HG03354 (cell line): Measurements from ENCODE around the gene CFAP74.

Source experiments
- ATAC-seq: cut with Tn5 transposase; IDR thresholded peaks from one replicate; pipeline ENCODE4 v1.9.1; 2021; ENCODE audit warnings: mild to moderate bottlenecking; ENCODE audit not compliant: unreplicated experiment, poor library complexity, severe bottlenecking

The CFAP74 gene

DNA sequence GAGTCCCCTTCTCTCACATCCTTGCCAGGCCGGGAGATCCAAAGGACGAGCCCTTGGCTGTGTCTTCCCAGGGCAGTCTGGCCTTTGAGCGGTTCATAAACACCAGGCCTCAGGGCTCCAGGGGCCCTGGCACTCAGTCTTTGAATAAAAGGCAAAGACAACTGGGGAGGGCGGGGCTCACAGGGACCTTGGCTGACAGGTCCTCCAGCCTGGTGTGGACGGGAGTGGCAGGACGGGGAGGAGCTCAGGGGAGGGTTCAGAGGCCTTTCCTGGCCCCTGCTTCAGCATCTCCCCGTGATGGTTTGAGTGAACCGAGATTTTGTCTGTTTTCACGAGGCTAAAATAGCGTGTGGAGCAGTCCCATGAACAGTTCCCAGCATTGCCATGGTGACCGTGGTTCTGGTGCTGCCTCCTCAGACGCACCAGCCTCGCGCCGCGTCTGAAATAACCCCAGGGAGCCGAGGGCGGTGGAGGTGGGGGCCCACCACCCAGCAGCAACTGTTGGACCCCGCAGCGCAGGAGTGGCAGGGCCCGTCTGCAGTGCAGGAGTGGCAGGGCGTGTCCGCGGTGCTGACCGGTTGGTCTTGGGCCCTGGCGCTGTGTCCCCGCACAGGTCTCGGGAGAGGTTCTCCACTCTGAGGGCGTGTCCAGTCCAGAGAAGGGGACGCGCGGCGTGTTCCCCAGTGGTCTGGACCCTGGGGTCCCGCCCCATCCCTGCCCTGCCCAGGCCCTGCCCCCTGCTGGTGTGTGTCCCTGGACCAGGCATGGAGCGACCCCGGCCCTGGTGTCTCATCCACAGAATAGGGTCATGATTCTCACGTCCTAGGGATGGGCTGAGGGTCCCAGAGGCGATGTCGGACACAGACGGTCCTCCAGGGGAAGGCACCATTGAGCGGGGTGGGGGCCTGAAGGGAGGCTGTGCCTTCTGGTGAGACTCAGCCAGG, 39.5 kb upstream of the CFAP74 start:
- no peak for ATAC-seq

DNA sequence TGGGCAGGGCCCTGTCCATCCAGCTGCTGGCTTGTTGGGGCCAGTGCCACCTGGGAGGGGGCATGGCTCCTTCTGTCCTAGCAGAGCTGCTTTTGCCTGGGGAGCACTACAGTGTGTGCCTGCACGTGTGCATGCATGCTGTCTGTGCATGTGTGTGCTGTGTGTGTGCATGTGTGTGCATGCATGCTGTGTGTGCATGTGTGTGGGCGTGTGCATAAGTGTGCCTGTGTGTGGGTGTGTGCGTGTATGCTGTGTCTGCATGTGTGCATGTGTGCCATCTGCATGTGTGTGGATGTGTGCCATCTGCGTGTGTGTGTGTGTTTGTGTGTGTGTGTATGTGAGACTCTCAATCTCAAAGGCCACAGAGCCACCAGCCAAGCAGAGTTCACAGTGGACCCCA, 38.3 kb upstream of the CFAP74 start:
- no peak for ATAC-seq

DNA sequence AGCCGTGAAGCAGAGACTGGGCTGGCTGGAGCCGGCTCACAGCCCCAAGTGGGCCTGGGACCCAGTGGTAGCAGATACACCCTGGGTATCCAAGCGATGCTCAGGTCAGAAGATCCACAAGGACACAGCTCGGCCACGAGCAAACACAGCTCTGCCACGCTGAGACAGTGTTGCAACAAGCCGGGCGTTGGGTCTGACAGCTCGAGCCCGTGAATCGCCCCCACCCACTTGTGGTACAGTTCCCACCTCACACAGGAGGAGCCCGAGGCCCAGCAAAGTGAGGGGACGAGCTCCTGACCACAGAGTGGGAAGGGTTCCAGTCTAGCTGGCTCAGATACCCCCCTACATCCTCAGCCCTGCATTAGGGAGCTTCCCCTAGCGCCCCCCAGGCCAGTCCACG, 37.7 kb upstream of the CFAP74 start:
- no peak for ATAC-seq

DNA sequence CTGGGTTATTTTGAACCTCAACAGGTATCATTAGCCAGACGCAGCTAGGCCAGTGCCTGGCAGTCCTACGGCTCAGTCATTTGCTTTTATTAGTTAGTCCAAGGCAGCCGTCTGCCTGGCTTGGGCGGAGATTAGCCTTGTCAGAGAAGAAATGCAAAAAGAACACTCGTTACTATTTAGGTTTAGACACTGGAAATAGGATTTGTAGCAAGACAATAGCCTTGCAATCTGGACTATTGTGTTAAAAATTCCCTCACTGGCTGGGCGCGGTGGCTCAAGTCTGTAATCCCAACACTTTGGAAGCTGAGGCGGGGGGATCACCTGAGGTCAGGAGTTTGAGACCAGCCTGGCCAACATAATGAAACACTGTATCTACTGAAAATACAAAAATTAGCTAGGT, 35.7 kb upstream of the CFAP74 start:
- no peak for ATAC-seq

DNA sequence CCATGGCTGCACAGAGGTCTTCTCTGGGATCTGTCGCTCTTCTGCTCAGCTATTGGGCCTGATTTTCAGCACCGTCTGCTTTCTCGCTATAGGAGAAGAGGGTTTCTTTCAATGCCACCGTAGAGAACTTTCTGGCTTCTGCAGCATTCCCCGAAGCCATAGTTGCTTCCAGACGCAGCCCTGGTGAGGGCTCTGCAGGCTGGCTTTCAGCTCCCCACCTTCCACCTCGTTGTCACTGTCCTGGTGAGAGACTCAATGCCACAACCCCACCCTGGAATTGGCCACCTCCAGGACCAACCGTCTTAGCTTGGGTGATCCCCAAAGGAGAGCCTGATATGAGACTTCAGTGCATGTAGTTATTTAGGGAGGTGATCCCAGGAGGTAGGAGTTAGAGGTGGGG, 34.6 kb upstream of the CFAP74 start:
- no peak for ATAC-seq

DNA sequence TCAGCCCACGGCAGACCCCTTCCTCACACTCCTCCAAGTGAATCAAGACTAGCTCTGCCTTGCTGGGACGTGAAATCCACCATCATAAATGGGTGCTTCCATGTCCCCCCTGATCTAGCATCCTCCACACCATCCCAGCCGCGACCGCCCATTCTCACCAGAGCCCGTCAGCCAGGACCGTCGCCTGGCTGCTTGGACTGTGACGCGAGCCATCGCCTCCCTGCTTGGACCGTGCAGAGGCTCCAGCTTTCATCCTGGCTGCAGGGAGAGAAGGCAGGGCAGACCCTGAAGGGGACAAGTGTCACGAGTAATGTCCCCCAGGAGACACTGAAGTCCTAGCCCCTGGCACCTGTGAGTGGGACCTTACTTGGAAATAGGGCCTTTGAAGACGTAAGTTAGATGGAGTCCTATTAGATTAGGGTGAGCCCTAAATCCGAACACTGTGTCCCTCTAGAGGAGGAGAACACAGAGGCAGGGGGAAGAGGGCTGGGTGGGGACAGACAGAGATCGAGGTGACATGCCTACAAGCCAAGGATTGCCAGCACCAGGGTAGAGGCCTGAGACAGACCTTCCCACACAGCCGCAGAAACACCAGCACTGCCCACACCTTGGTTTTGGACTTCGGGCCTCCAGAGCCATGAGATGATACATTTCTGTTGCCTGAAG, 33.9 kb upstream of the CFAP74 start:
- no peak for ATAC-seq

DNA sequence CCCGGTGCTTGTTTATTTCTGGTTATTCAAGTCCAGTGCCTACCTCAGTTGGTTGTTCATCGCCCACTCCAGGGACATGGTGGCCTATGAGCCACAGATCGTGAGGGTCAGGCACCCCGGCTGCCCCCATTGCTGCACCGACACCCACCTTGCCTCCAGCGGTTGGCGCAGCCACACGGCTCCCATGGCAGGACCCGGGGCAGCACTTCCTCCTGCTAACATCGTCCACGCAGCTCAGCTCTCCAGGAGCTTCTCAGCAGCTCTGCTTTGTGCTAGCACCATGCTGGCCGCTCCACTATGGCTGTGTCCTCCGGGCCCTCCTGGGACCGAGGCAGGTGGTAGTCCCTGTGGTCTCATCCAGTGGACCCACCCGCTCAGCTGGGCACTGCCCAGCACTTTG, 32.7 kb upstream of the CFAP74 start:
- no peak for ATAC-seq

DNA sequence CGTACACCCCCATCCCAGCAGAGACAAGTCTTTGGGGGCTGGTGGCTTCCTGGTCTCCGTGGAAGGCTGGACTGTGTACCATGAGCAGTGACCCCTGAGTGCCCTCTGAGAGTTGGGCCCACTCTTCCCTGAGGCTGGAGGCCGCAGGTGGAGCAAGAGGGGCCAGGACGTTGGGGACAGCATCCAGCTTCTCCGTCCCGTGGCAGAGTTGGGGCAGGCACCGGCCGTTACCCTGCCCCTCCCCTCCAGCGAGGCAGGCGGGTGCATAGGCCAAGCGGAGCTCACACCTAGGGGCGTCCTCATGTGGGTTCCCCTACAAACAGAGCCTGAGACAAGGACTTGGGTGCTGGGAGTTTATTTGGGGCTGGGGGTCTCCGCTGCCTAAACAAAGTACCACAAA, 29.6 kb upstream of the CFAP74 start:
- no peak for ATAC-seq

DNA sequence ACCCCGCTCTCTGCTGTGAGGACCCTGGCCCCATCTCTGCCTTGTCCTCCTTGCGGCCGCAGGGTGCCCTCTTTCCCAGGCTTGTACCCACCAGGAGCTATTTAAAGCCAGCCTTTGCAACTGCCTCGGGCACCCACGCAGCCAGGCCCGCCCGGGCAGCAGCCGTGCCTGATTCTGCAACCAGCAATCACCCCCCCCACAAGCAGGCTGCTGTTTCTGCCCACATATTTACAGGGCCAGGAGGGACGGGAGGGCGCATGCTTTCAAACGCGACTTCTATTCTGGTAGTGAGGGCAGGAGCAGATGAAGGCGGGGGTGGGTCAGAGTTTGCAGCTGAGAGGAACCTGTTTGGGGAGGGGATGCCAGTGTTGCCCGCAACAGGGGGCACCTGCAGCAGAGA, 29.2 kb upstream of the CFAP74 start:
- no peak for ATAC-seq

DNA sequence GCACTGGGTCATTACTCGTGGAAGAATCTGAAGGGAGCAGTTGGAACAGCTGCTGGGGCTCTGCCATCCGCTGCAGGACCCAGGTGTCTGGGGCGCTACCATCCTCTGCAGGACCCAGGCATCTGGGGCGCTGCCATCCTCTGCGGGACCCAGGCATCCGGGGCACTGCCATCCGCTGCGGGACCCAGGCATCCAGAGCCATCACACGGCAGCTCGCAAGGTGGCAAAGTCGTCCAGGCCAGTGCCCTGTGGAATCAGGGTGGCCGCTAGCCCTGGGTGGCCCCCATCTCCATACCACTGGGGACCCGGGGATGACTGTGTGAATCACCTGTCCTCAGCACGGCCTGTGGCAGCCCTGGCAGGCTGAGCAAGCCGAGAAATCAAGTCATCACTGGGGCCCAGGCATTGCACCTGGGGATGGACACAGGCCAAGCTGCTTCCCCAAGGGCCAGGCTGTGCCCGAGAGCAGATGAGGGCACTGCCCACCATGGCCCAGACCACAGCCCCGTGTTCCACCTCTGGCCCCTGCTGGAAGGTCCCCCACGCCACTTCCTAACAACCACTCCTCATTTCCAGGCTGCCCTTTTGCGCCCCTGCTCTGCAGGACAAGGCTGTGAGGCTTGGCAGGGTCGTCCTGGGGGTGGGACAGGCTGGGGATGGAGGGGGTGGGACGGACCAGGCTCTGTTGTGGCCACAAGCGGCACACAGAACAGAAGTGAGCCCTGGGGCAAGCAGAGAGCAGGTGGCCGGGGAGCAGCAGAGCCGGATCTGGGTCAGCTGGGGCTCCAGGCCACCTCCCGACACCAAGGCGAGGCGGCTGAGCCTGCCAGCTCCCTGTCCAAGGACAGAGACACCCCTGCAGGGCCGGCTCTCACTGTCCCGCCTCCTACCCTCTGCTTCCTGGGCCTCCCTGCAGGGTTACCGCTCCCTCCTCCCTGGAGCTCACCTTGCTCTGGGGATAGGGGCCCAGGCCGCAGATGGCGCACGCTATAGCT, 28.3 kb upstream of the CFAP74 start:
- ATAC-seq, result no peak

DNA sequence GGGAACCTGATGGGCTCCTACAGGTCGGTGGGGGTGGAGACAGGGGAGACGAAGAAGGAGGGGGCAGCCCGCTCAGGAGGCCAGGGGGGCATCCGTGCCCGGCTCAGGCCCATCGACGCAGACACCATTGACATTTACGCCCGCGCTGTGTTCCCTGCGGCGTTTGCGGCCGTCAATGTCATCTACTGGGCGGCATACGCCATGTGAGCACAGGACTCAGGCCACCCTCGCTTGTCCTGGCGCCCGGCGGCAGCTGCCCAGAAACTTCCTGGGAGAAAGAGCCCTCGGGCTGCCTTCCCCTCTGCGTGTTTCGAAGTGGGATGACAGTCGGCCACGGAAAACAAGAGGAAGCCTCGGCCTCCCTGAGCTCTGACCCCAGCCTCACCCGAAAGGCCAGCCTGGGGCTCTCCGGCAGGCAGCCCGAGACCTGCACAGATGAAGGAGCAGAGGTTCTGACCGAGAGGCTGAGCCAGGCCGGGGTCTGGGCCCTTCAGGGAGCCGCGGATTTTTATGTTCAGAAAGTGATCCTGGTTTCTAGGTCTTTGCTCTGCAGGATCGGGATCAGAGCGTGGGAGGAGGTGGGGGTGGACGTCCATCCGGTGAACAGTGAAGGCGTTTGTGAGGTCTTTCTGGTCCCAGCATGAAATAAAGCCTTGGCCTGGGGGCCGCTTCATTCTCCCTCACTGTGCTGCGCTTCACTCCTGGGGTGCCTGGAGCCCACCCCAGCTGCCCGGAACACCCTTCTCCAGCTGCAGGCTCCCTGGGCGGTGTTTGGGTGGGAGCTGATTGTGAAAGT, 26.7 kb upstream of the CFAP74 start:
- no peak for ATAC-seq

DNA sequence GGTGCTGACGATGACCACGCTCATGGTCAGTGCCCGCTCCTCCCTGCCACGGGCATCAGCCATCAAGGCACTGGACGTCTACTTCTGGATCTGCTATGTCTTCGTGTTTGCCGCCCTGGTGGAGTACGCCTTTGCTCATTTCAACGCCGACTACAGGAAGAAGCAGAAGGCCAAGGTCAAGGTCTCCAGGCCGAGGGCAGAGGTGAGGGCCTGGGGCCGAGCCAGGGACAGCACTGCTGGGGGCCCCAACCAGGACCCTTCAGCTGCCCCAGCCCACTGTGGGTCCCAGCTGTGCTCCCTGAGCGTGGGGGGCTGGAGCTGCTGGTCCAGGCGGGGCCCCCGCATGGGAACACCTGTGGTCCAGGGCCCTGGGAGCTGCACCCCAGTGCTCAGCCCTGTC, 26.0 kb upstream of the CFAP74 start:
- no peak for ATAC-seq

DNA sequence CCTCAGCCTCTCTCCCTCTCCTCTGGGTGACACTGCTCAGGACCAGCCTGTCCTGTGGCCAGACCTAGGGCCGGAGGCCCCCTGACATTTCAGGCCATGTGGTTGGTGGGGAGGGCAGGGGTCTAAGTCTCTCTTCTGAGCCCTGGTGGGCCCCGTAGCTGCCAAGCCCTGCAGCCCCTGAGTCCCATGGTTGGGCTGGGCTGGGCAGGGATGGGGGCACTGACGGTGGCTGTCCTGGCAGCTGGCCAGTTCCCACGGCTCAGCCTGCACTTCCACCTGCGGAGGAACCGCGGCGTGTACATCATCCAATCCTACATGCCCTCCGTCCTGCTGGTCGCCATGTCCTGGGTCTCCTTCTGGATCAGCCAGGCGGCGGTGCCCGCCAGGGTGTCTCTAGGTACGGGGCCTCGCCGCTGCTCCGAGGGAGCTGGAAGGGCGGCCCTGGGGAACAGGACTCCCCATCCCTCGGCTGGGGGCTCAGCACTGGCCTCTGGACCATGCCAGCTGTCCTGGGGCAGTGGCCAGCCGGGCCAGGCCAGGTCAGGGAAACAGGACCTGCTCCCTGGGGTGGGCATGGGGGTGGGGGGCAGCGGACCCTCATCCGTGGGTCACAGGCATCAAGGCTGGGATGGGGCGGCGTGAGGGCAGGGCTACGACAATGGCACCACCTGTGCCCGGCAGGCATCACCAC, 25.4 kb upstream of the CFAP74 start:
- no peak for ATAC-seq

DNA sequence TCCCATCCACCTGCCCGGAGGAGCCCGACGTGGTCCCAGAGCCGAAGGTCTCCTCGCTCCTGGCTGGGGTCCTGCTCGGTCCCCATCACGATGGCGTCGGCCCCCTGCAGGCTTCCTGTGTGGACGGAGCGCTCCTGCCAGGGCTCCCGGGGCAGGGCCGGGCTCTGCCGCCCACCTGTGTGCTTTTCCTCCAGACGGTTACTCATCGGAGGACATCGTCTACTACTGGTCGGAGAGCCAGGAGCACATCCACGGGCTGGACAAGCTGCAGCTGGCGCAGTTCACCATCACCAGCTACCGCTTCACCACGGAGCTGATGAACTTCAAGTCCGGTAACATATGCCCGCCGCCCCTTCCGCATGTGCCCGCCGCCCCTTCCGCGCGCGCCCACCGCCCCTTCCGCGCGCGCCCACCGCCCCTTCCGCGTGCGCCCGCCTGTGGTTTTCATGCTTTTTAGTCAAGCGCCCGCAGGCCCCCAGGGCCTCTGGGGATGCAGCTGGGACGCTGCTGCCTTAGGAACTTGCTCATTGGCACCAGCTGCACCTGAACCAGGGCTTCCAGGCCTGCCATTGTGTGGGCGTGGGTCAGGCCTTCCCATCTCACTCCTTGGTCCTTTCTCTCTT, 24.5 kb upstream of the CFAP74 start:
- no peak for ATAC-seq

DNA sequence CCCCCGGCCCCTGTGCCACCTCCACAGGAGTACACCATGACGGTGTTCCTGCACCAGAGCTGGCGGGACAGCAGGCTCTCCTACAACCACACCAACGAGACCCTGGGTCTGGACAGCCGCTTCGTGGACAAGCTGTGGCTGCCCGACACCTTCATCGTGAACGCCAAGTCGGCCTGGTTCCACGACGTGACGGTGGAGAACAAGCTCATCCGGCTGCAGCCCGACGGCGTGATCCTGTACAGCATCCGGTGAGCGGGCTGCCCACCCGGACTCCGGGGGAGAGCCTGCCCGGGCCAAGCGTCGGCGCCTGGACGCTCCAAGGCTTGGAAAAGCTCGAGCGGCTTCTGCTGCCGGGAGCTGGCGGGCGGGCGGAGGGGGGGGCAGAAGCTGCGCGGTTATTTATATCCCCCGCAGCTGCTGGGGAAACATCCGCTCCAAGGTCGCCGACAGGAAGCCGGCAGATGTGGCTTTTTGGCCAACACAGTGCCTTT, 21.9 kb upstream of the CFAP74 start:
- no peak for ATAC-seq

DNA sequence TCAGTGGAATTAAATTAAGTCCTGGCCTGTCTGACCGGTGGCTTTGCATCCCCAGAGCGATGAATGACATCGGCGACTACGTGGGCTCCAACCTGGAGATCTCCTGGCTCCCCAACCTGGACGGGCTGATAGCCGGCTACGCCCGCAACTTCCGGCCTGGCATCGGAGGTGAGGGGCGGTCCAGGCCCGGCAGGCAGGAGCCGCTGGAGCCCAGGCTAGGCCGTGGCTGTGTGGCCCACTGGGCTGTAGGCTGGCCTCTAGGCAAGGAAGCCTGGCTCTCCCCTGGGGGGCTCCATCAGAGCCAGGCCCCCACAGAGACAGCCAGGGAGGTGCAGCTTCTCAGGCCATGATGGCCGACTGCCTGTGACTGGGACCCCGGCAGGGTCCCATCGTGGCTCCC, 21.3 kb upstream of the CFAP74 start:
- ATAC-seq, result no peak

DNA sequence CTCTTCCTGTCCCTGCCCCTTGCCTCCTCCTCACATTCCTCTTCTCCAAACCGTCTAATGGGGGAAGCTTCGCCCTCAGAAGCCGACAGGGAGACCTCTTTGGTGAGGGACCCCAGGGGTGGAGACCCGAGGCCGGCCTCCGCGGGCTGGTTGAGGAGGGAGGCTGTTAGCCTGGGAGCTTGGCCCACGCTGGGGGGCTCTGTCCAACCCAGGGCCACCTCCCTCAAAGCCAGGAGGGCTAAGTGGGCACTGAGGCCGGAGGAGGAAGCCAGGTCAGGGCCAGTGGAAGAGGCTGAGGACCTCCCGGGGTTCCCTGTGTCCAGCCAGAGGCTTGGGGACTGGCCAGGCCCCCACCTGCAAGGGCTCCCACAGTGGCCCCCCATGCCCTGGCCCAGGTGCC, 20.9 kb upstream of the CFAP74 start:
- no peak for ATAC-seq

DNA sequence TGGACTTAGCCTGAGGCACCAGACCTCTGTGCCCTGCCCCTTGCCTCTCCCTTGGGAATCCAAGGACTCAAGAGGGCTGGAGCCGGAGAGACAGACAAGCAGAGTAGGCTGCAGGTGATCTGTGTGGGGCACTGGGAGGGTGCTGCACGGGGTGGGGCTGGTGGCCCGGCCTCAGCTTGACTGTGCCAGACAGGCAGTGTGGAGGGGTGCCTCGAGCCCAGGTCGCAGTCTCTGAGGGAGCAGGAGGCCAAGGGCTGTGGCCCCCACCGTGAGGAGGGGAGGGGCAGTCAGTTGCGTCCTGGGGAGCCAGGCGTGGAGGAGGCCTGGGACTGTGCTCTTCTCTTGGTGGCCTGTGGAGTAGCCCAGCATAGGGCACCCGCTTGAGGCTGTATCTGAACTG, 19.6 kb upstream of the CFAP74 start:
- no peak for ATAC-seq
